Endothelial cell of umbilical vein (primary cell): ENCODE measurements around the gene GTF3C4. TPM values are rescaled to one million over a fixed set of nuclear protein-coding genes. Genes with fewer than 3 reads are reported as not detected.

Experiments used
- BruUV-seq: library from RNA; stranded (reverse); fragments of 400-500 nt; replicated peaks from 2 replicates; lab custom pipeline; 2021; lab: Mats Ljungman, UMichigan
- CTCF ChIA-PET: fragments of 300-600, 350-600 bp; sonication (Branson Sonifier 250); formaldehyde crosslinking; loops from one replicate; lab custom pipeline; 2021; ENCODE audit warnings: antibody characterized with exemption, inconsistent platforms; lab: Charles Lee
- POLR2A ChIA-PET: fragments of 300-600, 350-600 bp; sonication (Branson Sonifier 250); formaldehyde crosslinking; loops from one replicate; lab custom pipeline; 2021; ENCODE audit warnings: antibody characterized with exemption, inconsistent platforms; lab: Charles Lee
- DNase-seq: peaks from one replicate; pipeline ENCODE4 v3.0.0-alpha.2; 2011; ENCODE audit warnings: low read depth, low spot score
- FAIRE-seq: peaks from 2 replicates; lab custom pipeline; 2011; peaks lifted over from hg19 to GRCh38; lab: Jason Lieb, UNC
- H2AFZ ChIP-seq: 2 replicates; pipeline ENCODE4 v1.6.0; 2012; ENCODE audit warnings: low read depth, low read length, control low read depth, inconsistent platforms
- H3K27ac ChIP-seq: 2 replicates; pipeline ENCODE4 v1.5.1; 2011; ENCODE audit warnings: low read depth, mild to moderate bottlenecking, control low read depth, low read length, moderate library complexity; ENCODE audit not compliant: insufficient read depth
- H3K27me3 ChIP-seq, 2 experiments: 2 replicates each; pipeline versions ENCODE4 v1.6.0 to v1.6.1; 2011; ENCODE audit warnings: low read length in 2 of 2, mixed read lengths in 1 of 2; ENCODE audit not compliant: control insufficient read depth in 2 of 2, insufficient read depth in 2 of 2
- H3K36me3 ChIP-seq, 2 experiments: 2 replicates in 1 of 2; 3 replicates in 1 of 2; pipeline ENCODE4 v1.5.1; 2011; ENCODE audit warnings: low read length in 2 of 2, mild to moderate bottlenecking in 1 of 2, moderate library complexity in 1 of 2; ENCODE audit not compliant: control insufficient read depth in 2 of 2, insufficient read depth in 2 of 2; ENCODE audit errors: extremely low read depth in 1 of 2
- H3K4me1 ChIP-seq: 3 replicates; pipeline ENCODE4 v1.5.1; 2011; ENCODE audit warnings: mild to moderate bottlenecking, low read length; ENCODE audit not compliant: control insufficient read depth, insufficient read depth; ENCODE audit errors: extremely low read depth
- H3K4me2 ChIP-seq: 2 replicates; pipeline ENCODE4 v1.6.1; 2011; ENCODE audit warnings: low read length, control low read depth, mixed read lengths; ENCODE audit not compliant: insufficient read depth
- H3K4me3 ChIP-seq, 3 experiments: fragments of 200-600 bp in 1 of 3; sonication (generic), shearing (Covaris generic) in 1 of 3; replicated peaks in 1 of 3; 2 replicates each; pipeline ENCODE4 v1.5.1; 2011 to 2016; ENCODE audit warnings: control low read depth in 3 of 3, low read length in 3 of 3, mild to moderate bottlenecking in 2 of 3, inconsistent platforms in 1 of 3, low read depth in 1 of 3, moderate library complexity in 1 of 3; ENCODE audit not compliant: insufficient read depth in 1 of 3
- H3K79me2 ChIP-seq: 2 replicates; pipeline ENCODE4 v1.6.0; 2012; ENCODE audit warnings: low read length, inconsistent platforms; ENCODE audit not compliant: control insufficient read depth, insufficient read depth
- H3K9ac ChIP-seq: replicated peaks from 2 replicates; pipeline ENCODE3; 2011; ENCODE audit warnings: low read length, control low read depth; ENCODE audit not compliant: insufficient read depth; ENCODE audit errors: extremely low read depth
- H3K9me1 ChIP-seq: replicated peaks from 3 replicates; pipeline ENCODE4 v1.6.0; 2011; ENCODE audit warnings: mild to moderate bottlenecking, low read length; ENCODE audit not compliant: control insufficient read depth, insufficient read depth; ENCODE audit errors: extremely low read depth
- H3K9me3 ChIP-seq: replicated peaks from 2 replicates; pipeline ENCODE4 v1.5.1; 2012; ENCODE audit warnings: low read length, inconsistent platforms; ENCODE audit not compliant: control insufficient read depth, insufficient read depth
- H4K20me1 ChIP-seq: replicated peaks from 2 replicates; pipeline ENCODE3; 2011; ENCODE audit warnings: mild to moderate bottlenecking, low read length; ENCODE audit not compliant: control insufficient read depth, insufficient read depth; ENCODE audit errors: extremely low read depth
- CTCF ChIP-seq, 2 donors: IDR thresholded peaks; 1 replicate in 1 of 2; 2 replicates in 1 of 2; pipeline ENCODE4 v1.5.1; 2011; ENCODE audit warnings: low read length in 2 of 2, mild to moderate bottlenecking in 2 of 2, moderate library complexity in 2 of 2, control low read depth in 1 of 2, inconsistent platforms in 1 of 2, low read depth in 1 of 2; ENCODE audit not compliant: insufficient read depth in 1 of 2; ENCODE audit errors: extremely low read depth in 1 of 2
- EZH2 ChIP-seq: IDR thresholded peaks from 2 replicates; pipeline ENCODE4 v1.6.1; 2012; ENCODE audit warnings: borderline replicate concordance, low read depth, mild to moderate bottlenecking, moderate library complexity, low read length, inconsistent platforms; ENCODE audit not compliant: severe bottlenecking
- FOS ChIP-seq: IDR thresholded peaks from 2 replicates; pipeline ENCODE4 v1.6.1; 2011; ENCODE audit warnings: mild to moderate bottlenecking, low read length, moderate library complexity, borderline replicate concordance; ENCODE audit not compliant: insufficient read depth
- GATA2 ChIP-seq: IDR thresholded peaks from 2 replicates; pipeline ENCODE4 v1.7.0; 2011; ENCODE audit warnings: low read depth, mild to moderate bottlenecking, moderate library complexity, mixed read lengths, low read length; ENCODE audit not compliant: insufficient read length, insufficient read depth
- JUN ChIP-seq: IDR thresholded peaks from 2 replicates; pipeline ENCODE4 v1.6.1; 2011; ENCODE audit warnings: borderline replicate concordance, low read depth; ENCODE audit not compliant: insufficient read length, insufficient read depth
- MAX ChIP-seq: IDR thresholded peaks from 2 replicates; pipeline ENCODE4 v1.6.1; 2011; ENCODE audit not compliant: insufficient read depth, insufficient read length
- MYC ChIP-seq: IDR thresholded peaks from one replicate; pipeline ENCODE4 v1.6.1; 2011; ENCODE audit warnings: mild to moderate bottlenecking, low read depth, low read length
- POLR2A ChIP-seq: IDR thresholded peaks from 2 replicates; pipeline ENCODE4 v1.6.1; 2012; ENCODE audit warnings: low read depth, mild to moderate bottlenecking, control low read depth, low read length
- POLR2AphosphoS5 ChIP-seq: IDR thresholded peaks from 2 replicates; pipeline ENCODE4 v1.6.1; 2012; ENCODE audit warnings: low read depth, mild to moderate bottlenecking, control low read depth, low read length, moderate library complexity; ENCODE audit not compliant: insufficient read depth
- dilution Hi-C: fragments of 300-500 bp; cut with MboI; formaldehyde crosslinking; loops from one replicate; pipeline ENCODE4 v1.15.0; 2019; ENCODE audit warnings: low sequenced_read_pairs; ENCODE audit not compliant: extremely low pct_ligation_motif_present
- intact Hi-C: fragments of 100-400 bp; cut with micrococcal nuclease; formaldehyde crosslinking; loops from one replicate; pipeline ENCODE4 v1.10.0; 2022
- polyA plus RNA-seq, 4 experiments: library from polyadenylated mRNA; depleted of rRNA in 3 of 4; stranded (reverse) in 3 of 4; unstranded in 1 of 4; fragments of >200 nt; gene quantifications; 2 replicates each; pipeline versions ENCODE4 v1.2.1 to v1.2.3, GENCODE V29; 2011 to 2012; ENCODE audit warnings: missing spikeins in 1 of 4
- total RNA-seq: library from RNA; stranded (reverse); gene quantifications from 2 replicates; pipeline ENCODE4 v1.2.3, GENCODE V29; 2021

Gene GTF3C4
- total and polyA plus RNA-seq, 2 donors (not counting 3 experiments of a cell fraction or from before 2014, with no cell fraction given) = 3.3 to 19.2 TPM

GRCh38 chr9:132647806-132648205, 22.5 kb upstream of the GTF3C4 start:
- Histone ChIP-seq H3K9me3 (no peaks in the 10 kb centered on the region), H3K9ac (no peak overlapping the region), H3K27me3 (no peaks in the 10 kb centered on the region), H3K27ac (no peak overlapping the region), H3K4me2 (no peak overlapping the region), H3K4me1 (no peaks in the 10 kb centered on the region), H3K9me1 (no peaks in the 10 kb centered on the region), H3K79me2 (no peaks in the 10 kb centered on the region), H3K4me3 (no peak overlapping the region), H4K20me1 (no peaks in the 10 kb centered on the region), H2AFZ (no peak overlapping the region), H3K36me3 (peaks cover 15 to 27% of the 10 kb centered on the region in 2 experiments)
- POLR2A ChIA-PET = no interaction called here
- intact Hi-C loops (no loop called here), dilution Hi-C loops (no loop called here)
- no peak for TF ChIP-seq MAX
- TF ChIP-seq FOS = no peak
- TF ChIP-seq POLR2AphosphoS5 = no peak
- no peak for TF ChIP-seq EZH2
- no peak for TF ChIP-seq POLR2A
- TF ChIP-seq MYC = no peak
- TF ChIP-seq JUN = no peak
- no peak for TF ChIP-seq CTCF (IDR thresholded peaks at IDR 0.05; ENCODE audit: extremely low read depth in 1 of 2, insufficient read depth in 1 of 2, low read depth in 1 of 2, low read length in 2 of 2)
- no peak for TF ChIP-seq GATA2
- CTCF ChIA-PET = no interaction called here
- DNase-seq (no peak), FAIRE-seq (no peak)
- no TSS peak for BruUV-seq
